Lower leg skin (tissue), 4 donors: ENCODE results near the gene NHERF2. TPM values are rescaled to one million over a fixed set of nuclear protein-coding genes. Genes with fewer than 3 reads are reported as not detected.

Experiments
- DNase-seq, 2 donors: peaks; one replicate each; pipeline ENCODE4 v3.0.0-alpha.2; 2019; ENCODE audit warnings: low spot score in 2 of 2
- H3K4me3 ChIP-seq: fragments of 200-600 bp; sonication (generic); 2 replicates; pipeline ENCODE4 v1.5.1; 2017; ENCODE audit warnings: mild to moderate bottlenecking, low read depth; ENCODE audit not compliant: poor library complexity, severe bottlenecking
- CTCF ChIP-seq, 3 donors: fragments of 450-650 bp; IDR thresholded peaks; one replicate each; pipeline ENCODE4 v1.5.1; 2016; ENCODE audit warnings: antibody characterized with exemption in 3 of 3, mild to moderate bottlenecking in 3 of 3, moderate library complexity in 2 of 3
- POLR2A ChIP-seq, 2 donors: fragments of 450-650 bp; IDR thresholded peaks; one replicate each; pipeline ENCODE4 v1.6.1; 2016 to 2017; ENCODE audit warnings: antibody characterized with exemption in 2 of 2, mild to moderate bottlenecking in 1 of 2, moderate library complexity in 1 of 2
- WGBS, 2 donors: methylation state at CpG; one replicate each; pipeline ENCODE4 v1.1.5; 2018; 5-methylcytosine and 5-hydroxymethylcytosine counted together
- intact Hi-C: fragments of 100-400 bp; cut with DNase I; formaldehyde crosslinking; loops from one replicate; pipeline ENCODE4 v1.15.0; 2023; ENCODE audit warnings: low total_unique reads
- total RNA-seq, 4 donors: library from RNA; depleted of rRNA; stranded (reverse); fragments of >200 nt; gene quantifications; one replicate each; pipeline ENCODE4 v1.1.0, GENCODE V29; 2016

The NHERF2 gene
- total RNA-seq, 4 donors from 2014 or later: 11.9 to 30.6 (median 27.3) TPM

- TF ChIP-seq CTCF (IDR thresholded peaks at IDR 0.05) (no peak), POLR2A (IDR thresholded peaks at IDR 0.05) (no peak)
- WGBS, 2 donors: 45 to 74% methylated on average over 24 to 30 of the region's 34 CpGs
- intact Hi-C loops: loop anchor here (10.0 kb wide), 1 partner anchor 49 kb away; no protein-coding TSS in a partner anchor
- no peak overlapping the region for H3K4me3 ChIP-seq
- no peak for DNase-seq
These were observed 8.9 kb downstream of the NHERF2 start for GRCh38 chr16:2035431-2036199.

- no peak overlapping the region for H3K4me3 ChIP-seq
- intact Hi-C loops: loop anchor here (10.0 kb wide), 1 partner anchor 48 kb away; no protein-coding TSS in a partner anchor
- 89 to 90% methylated on average over 32 to 38 of the region's 47 CpGs for WGBS, 2 donors
These were observed 9.7 kb downstream of the NHERF2 start for GRCh38 chr16:2036200-2036966.

GRCh38 chr16:2037115-2037514 is 10.4 kb downstream of the NHERF2 start:
- intact Hi-C loops: loop anchor here (10.0 kb wide), 1 partner anchor 48 kb away; no protein-coding TSS in a partner anchor
- no peak for DNase-seq
- WGBS, 2 donors: 85 to 93% methylated on average over 13 to 15 of the region's 15 CpGs
- TF ChIP-seq POLR2A (IDR thresholded peaks at IDR 0.05): no peak
- TF ChIP-seq CTCF (IDR thresholded peaks at IDR 0.05): no peak
- H3K4me3 ChIP-seq: no peak overlapping the region

More at GRCh38 chr16:2036200-2036966, 9.7 kb downstream of the NHERF2 start:
- no peak for TF ChIP-seq POLR2A (IDR thresholded peaks at IDR 0.05)
- TF ChIP-seq CTCF (IDR thresholded peaks at IDR 0.05): no peak
- no peak for DNase-seq

- DNase-seq: no peak
- no peak overlapping the region for H3K4me3 ChIP-seq
- intact Hi-C loops: loop anchor here (10.0 kb wide), 1 partner anchor 47 kb away; no protein-coding TSS in a partner anchor
- TF ChIP-seq POLR2A (IDR thresholded peaks at IDR 0.05) (no peak), CTCF (IDR thresholded peaks at IDR 0.05) (no peak)
- WGBS, 2 donors: 75 to 80% methylated on average over 11 to 26 of the region's 29 CpGs
These were observed 11.1 kb downstream of the NHERF2 start for GRCh38 chr16:2037647-2038381.

GRCh38 chr16:2038382-2039231 is 11.9 kb downstream of the NHERF2 start:
- 62 to 70% methylated on average over 32 to 38 of the region's 41 CpGs for WGBS, 2 donors
- no peak overlapping the region for H3K4me3 ChIP-seq
- intact Hi-C loops: loop anchor here (10.0 kb wide), 1 partner anchor 46 kb away; no protein-coding TSS in a partner anchor
- DNase-seq: no peak
- TF ChIP-seq CTCF (IDR thresholded peaks at IDR 0.05): no peak
- no peak for TF ChIP-seq POLR2A (IDR thresholded peaks at IDR 0.05)
